Retinal pigment epithelial cell (primary cell): Measurements from ENCODE around the gene PDIA6.
"Not testable (repeated sequence)": the region's sequence is repeated elsewhere in the genome, so short reads cannot be mapped to it uniquely, and the experiment has no call there.

ENCODE experiments used
- DNase-seq: peaks from one replicate; pipeline ENCODE4 v3.0.0-alpha.2; 2010; ENCODE audit warnings: low read depth
- H3K4me3 ChIP-seq: 2 replicates; pipeline ENCODE4 v1.5.1; 2011; ENCODE audit warnings: mild to moderate bottlenecking, low read length, control low read depth, moderate library complexity
- CTCF ChIP-seq: conservative IDR thresholded peaks from 2 replicates; pipeline ENCODE4 v1.5.1; 2011; ENCODE audit warnings: low read depth, low read length, control low read depth, inconsistent platforms

The PDIA6 gene

DNA sequence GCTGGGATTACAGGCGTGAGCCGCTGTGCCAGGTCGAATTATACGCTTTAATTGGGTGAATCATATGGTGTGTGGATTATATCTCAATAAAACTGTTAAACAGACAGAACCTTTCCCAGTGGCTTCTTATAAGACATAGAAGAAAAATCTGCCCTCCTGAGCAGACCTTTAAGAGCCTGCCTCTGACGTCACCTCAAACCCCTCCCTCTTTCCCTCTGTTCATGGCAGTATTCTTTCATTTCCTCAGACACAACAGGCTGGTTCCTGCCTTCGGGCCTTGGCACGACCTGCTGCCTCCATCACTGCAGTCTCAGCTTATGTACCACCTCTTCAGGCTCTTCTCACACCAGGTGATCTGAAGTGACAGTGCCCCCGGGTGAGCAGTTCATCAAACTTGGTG, 14.0 kb upstream of the PDIA6 start:
- H3K4me3 ChIP-seq, result no peak overlapping the region
- no peak for TF ChIP-seq CTCF

GRCh38 chr2:10826026-10826425, 13.4 kb upstream of the PDIA6 start:
- no peak overlapping the region for H3K4me3 ChIP-seq
- DNase-seq, result no peak
- TF ChIP-seq CTCF, result no peak

More for the DNA sequence above, 14.0 kb upstream of the PDIA6 start:
- no peak for DNase-seq

GRCh38 chr2:10824191-10824590, 11.6 kb upstream of the PDIA6 start:
- no peak for DNase-seq
- H3K4me3 ChIP-seq, result no peak overlapping the region
- no peak for TF ChIP-seq CTCF

- no peak overlapping the region for H3K4me3 ChIP-seq
- no peak for DNase-seq
- TF ChIP-seq CTCF, result no peak
Observed at GRCh38 chr2:10820978-10821695, 8.6 kb upstream of the PDIA6 start.

GRCh38 chr2:10820562-10820961, 8.0 kb upstream of the PDIA6 start:
- DNase-seq, result no peak
- TF ChIP-seq CTCF, result no peak
- H3K4me3 ChIP-seq, result no peak overlapping the region

DNA sequence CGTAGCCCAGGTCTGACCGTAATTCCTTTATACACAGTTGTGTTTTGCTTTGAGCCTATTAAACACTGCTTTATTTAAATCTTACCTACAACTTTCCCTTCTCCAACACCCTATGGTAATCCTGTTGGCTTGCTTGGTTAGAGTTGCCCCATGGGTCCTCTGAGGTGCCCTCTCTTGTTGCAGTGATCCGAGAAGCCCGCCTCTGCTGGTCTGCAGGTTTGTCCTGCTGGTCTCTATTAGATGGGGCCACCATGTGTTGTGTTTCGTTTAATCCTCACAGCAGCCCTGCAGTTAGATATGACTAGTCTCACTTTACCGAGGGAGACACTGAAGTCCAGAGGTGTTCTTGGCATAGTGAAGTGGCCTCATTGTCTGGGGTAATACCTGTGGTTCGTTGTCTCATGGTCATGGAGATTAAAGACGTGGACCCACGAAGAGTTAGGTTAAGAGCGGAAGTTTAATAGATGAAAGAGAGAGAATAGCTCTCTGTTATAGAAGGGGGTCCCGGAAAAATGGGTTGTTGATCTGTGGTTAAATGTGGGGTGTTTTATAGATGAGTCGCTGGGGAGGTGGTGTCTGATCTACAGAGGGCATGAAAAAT, 7.2 kb upstream of the PDIA6 start:
- no peak for TF ChIP-seq CTCF
- DNase-seq, result no peak
- H3K4me3 ChIP-seq, result no peak overlapping the region

DNA sequence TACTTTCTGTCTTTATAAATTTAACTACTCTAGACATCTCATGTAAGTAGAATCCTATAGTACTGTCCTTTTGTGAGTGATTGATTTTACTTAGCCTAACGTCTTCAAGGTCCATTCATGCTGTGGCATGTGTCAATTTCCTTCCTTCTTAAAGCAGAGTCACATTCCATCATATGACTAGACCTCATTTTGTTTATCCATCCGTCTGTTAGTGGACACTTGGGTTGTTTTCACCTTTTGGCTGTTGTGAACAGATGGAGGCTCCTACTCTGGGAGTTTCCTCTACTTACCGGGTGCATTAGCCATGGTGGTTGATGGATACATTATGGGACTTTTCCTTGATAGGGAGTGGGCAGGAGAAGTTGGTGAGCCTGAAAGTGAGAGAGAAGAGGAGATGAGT, 6.4 kb upstream of the PDIA6 start:
- no peak for TF ChIP-seq CTCF
- DNase-seq, result no peak
- no peak overlapping the region for H3K4me3 ChIP-seq

GRCh38 chr2:10818305-10818704, 5.7 kb upstream of the PDIA6 start:
- not testable (repeated sequence) for H3K4me3 ChIP-seq, DNase-seq
